Measurements from ENCODE around the gene DCDC1.

DCDC1 gene

GRCh38 chr11:31102875-31103274 lies 266.7 kb downstream of the DCDC1 start:
- DNase-seq (ENCODE audit: low spot score): no peak

- no peak for DNase-seq (ENCODE audit: low spot score)
Observed at GRCh38 chr11:31102316-31102715, 267.2 kb downstream of the DCDC1 start.

- DNase-seq (ENCODE audit: low spot score): no peak
Observed at GRCh38 chr11:31096191-31096805, 273.2 kb downstream of the DCDC1 start.

GRCh38 chr11:31092638-31093037 lies 276.9 kb downstream of the DCDC1 start:
- DNase-seq (ENCODE audit: low spot score): no peak

- no peak for DNase-seq (ENCODE audit: low spot score)
Observed at GRCh38 chr11:31089117-31089516, 280.4 kb downstream of the DCDC1 start.

GRCh38 chr11:31069447-31070205 lies 299.9 kb downstream of the DCDC1 start:
- DNase-seq (ENCODE audit: low spot score): no peak

- DNase-seq (ENCODE audit: low spot score): no peak
Observed at GRCh38 chr11:31060880-31061279, 308.7 kb downstream of the DCDC1 start.

- DNase-seq (ENCODE audit: low spot score): no peak
Observed at GRCh38 chr11:31059529-31059928, 310.0 kb downstream of the DCDC1 start.

- DNase-seq (ENCODE audit: low spot score): no peak
Observed at GRCh38 chr11:31050061-31050765, 319.3 kb downstream of the DCDC1 start.

- peak; percentile 6 for DNase-seq (ENCODE audit: low spot score)
Observed at GRCh38 chr11:31045335-31045734, 324.2 kb downstream of the DCDC1 start.

- no peak for DNase-seq (ENCODE audit: low spot score)
Observed at GRCh38 chr11:31030138-31030792, 339.3 kb downstream of the DCDC1 start.

GRCh38 chr11:31026315-31026714 lies 343.2 kb downstream of the DCDC1 start:
- no peak for DNase-seq (ENCODE audit: low spot score)

- no peak for DNase-seq (ENCODE audit: low spot score)
Observed at GRCh38 chr11:31022080-31022479, 347.5 kb downstream of the DCDC1 start.

- DNase-seq (ENCODE audit: low spot score): no peak
Observed at GRCh38 chr11:31019786-31020185, 349.8 kb downstream of the DCDC1 start.

GRCh38 chr11:31005202-31005601 lies 364.3 kb downstream of the DCDC1 start:
- DNase-seq (ENCODE audit: low spot score): no peak

- DNase-seq (ENCODE audit: low spot score): no peak
Observed at GRCh38 chr11:31001427-31001826, 368.1 kb downstream of the DCDC1 start.

- DNase-seq (ENCODE audit: low spot score): no peak
Observed at GRCh38 chr11:31000381-31000780, 369.2 kb downstream of the DCDC1 start.

GRCh38 chr11:30992513-30992849 lies 377.1 kb downstream of the DCDC1 start:
- no peak for DNase-seq (ENCODE audit: low spot score)

- no peak for DNase-seq (ENCODE audit: low spot score)
Observed at GRCh38 chr11:30991802-30992512, 377.6 kb downstream of the DCDC1 start.

GRCh38 chr11:30991376-30991775 lies 378.2 kb downstream of the DCDC1 start:
- DNase-seq (ENCODE audit: low spot score): no peak

GRCh38 chr11:30990625-30991296 lies 378.8 kb downstream of the DCDC1 start:
- DNase-seq (ENCODE audit: low spot score): no peak

- DNase-seq (ENCODE audit: low spot score): no peak
Observed at GRCh38 chr11:30987819-30988218, 381.7 kb downstream of the DCDC1 start.

Measured in COLO829 (cell line).